A549 (cell line): ENCODE measurements around the gene AKR1A1. TPM values are rescaled to one million over a fixed set of nuclear protein-coding genes. Genes with fewer than 3 reads are reported as not detected.
A peak's percentile ranks its signal among the peaks of the same experiment; 100 is the strongest.

Source experiments
- ATAC-seq, 2 experiments: fragments of 200-7000 bp in 1 of 2; fragments of >200 bp in 1 of 2; cut with Nextera tagmentation in 1 of 2; cut with Tn5 transposase in 1 of 2; 3 replicates each; pipeline versions ENCODE4 v1.8.0 to v1.9.1; 2018 to 2020; ENCODE audit warnings: mild to moderate bottlenecking in 1 of 2, moderate library complexity in 1 of 2
- CTCF ChIA-PET: fragments of 300-600 bp; sonication (Branson Sonifier 250); formaldehyde crosslinking; extraction: SDS; loops from one replicate; lab custom pipeline; 2021; ENCODE audit warnings: antibody characterized with exemption, inconsistent platforms; lab: Yijun Ruan, JAX
- POLR2A ChIA-PET: fragments of 350-600 bp; formaldehyde crosslinking; extraction: SDS; loops from one replicate; lab custom pipeline; 2021; ENCODE audit warnings: antibody characterized with exemption, inconsistent platforms; lab: Yijun Ruan, JAX
- DNase-seq, 2 experiments: peaks; one replicate each; pipeline versions ENCODE4 v3.0.0 to v3.0.0-alpha.2; 2011 to 2016; ENCODE audit warnings: low read depth in 1 of 2, low spot score in 1 of 2
- FAIRE-seq: peaks from 2 replicates; lab custom pipeline; 2011; peaks lifted over from hg19 to GRCh38; lab: Jason Lieb, UNC
- H3K27ac ChIP-seq, 2 experiments: fragments of >200 bp; sonication (Bioruptor Twin); formaldehyde crosslinking; 3 replicates each; pipeline ENCODE4 v1.5.1; 2016 to 2017
- H3K4me1 ChIP-seq: fragments of >200 bp; sonication (Bioruptor Twin); formaldehyde crosslinking; 3 replicates; pipeline ENCODE4 v1.6.1; 2016
- H3K4me2 ChIP-seq: fragments of >200 bp; sonication (Bioruptor Twin); formaldehyde crosslinking; 3 replicates; pipeline ENCODE4 v1.6.1; 2016
- H3K4me3 ChIP-seq: fragments of >200 bp; sonication (Bioruptor Twin); formaldehyde crosslinking; 3 replicates; pipeline ENCODE4 v1.5.1; 2016
- H3K9me3 ChIP-seq: fragments of >200 bp; sonication (Bioruptor Twin); formaldehyde crosslinking; 3 replicates; pipeline ENCODE4 v1.6.1; 2016
- BCL3 ChIP-seq: fragments of >200 bp; sonication (Bioruptor Twin); formaldehyde crosslinking; IDR thresholded peaks from 3 replicates; pipeline ENCODE4 v1.6.1; 2016
- ELK1 ChIP-seq: fragments of 150-350 bp; IDR thresholded peaks from 2 replicates; pipeline ENCODE4 v1.6.1; 2014; ENCODE audit warnings: low read depth, mild to moderate bottlenecking, low read length
- ESRRA ChIP-seq: fragments of 150-350 bp; IDR thresholded peaks from 2 replicates; pipeline ENCODE4 v1.6.1; 2014; ENCODE audit warnings: mild to moderate bottlenecking, low read length, borderline replicate concordance
- FOSL2 ChIP-seq, 2 experiments: fragments of 450-650 bp in 1 of 2; fragments of >200 bp in 1 of 2; sonication (Bioruptor Twin) in 1 of 2; formaldehyde crosslinking; IDR thresholded peaks; 2 replicates each; pipeline versions ENCODE4 v1.5.0 to v1.6.1; 2016 to 2020; ENCODE audit warnings: mild to moderate bottlenecking in 1 of 2, moderate library complexity in 1 of 2
- FOXS1 ChIP-seq: fragments of 250-450 bp; sonication (Bioruptor Pico); IDR thresholded peaks from 2 replicates; pipeline ENCODE4 v1.5.0; 2020; ENCODE audit warnings: mild to moderate bottlenecking, moderate library complexity
- HEYL ChIP-seq: fragments of 250-450 bp; sonication (Bioruptor Pico); IDR thresholded peaks from 2 replicates; pipeline ENCODE4 v1.8.0; 2021; ENCODE audit warnings: mild to moderate bottlenecking, moderate library complexity
- HOXA7 ChIP-seq: fragments of 250-450 bp; sonication (Bioruptor Pico); IDR thresholded peaks from 2 replicates; pipeline ENCODE4 v1.5.0; 2020; ENCODE audit warnings: mild to moderate bottlenecking, moderate library complexity
- JUN ChIP-seq, 2 experiments: fragments of >200 bp; sonication (Bioruptor Twin); formaldehyde crosslinking; IDR thresholded peaks; 2 replicates in 1 of 2; 3 replicates in 1 of 2; pipeline ENCODE4 v1.6.1; 2016 to 2017
- MAZ ChIP-seq: fragments of 150-350 bp; IDR thresholded peaks from 2 replicates; pipeline ENCODE4 v1.6.1; 2014; ENCODE audit warnings: antibody characterized with exemption, low read depth, low read length, borderline replicate concordance
- NFE2L2 ChIP-seq: fragments of 150-350 bp; conservative IDR thresholded peaks from 2 replicates; pipeline ENCODE4 v1.6.1; 2014; ENCODE audit warnings: low read length
- POLR2AphosphoS2 ChIP-seq: conservative IDR thresholded peaks from 2 replicates; pipeline ENCODE4 v1.6.1; 2012; ENCODE audit warnings: low read length, improper control_type of control experiment, inconsistent platforms
- RAD21 ChIP-seq, 2 experiments: fragments of >200 bp in 1 of 2; sonication (Bioruptor Twin) in 1 of 2; formaldehyde crosslinking in 1 of 2; IDR thresholded peaks in 1 of 2; conservative IDR thresholded peaks in 1 of 2; 2 replicates in 1 of 2; 3 replicates in 1 of 2; pipeline ENCODE4 v1.6.1; 2012 to 2018; ENCODE audit warnings: inconsistent platforms in 1 of 2
- REST ChIP-seq: fragments of 200-600 bp; sonication (generic); IDR thresholded peaks from 2 replicates; pipeline ENCODE4 v1.6.1; 2016; ENCODE audit warnings: antibody characterized with exemption, mild to moderate bottlenecking, moderate library complexity
- RNF2 ChIP-seq: fragments of 200-600 bp; sonication (generic); IDR thresholded peaks from 2 replicates; pipeline ENCODE4 v1.6.1; 2016; ENCODE audit warnings: low read depth, mild to moderate bottlenecking, antibody characterized with exemption, moderate library complexity, borderline replicate concordance
- TP53 ChIP-seq: fragments of 250-450 bp; sonication (Bioruptor Pico); IDR thresholded peaks from 2 replicates; pipeline ENCODE4 v1.5.0; 2021; ENCODE audit warnings: mild to moderate bottlenecking, moderate library complexity
- USF2 ChIP-seq: fragments of 450-650 bp; IDR thresholded peaks from 2 replicates; pipeline ENCODE4 v1.6.1; 2014; ENCODE audit warnings: antibody characterized with exemption
- ZSCAN20 ChIP-seq: fragments of 250-450 bp; sonication (Bioruptor Pico); IDR thresholded peaks from 2 replicates; pipeline ENCODE4 v1.8.0; 2022; ENCODE audit warnings: mild to moderate bottlenecking, moderate library complexity
- WGBS: methylation state at CpG from one replicate; pipeline ENCODE4 v1.1.6; 2017; ENCODE audit errors: missing lambda C conversion rate; 5-methylcytosine and 5-hydroxymethylcytosine counted together
- polyA plus RNA-seq, 4 experiments: library from polyadenylated mRNA; depleted of rRNA in 3 of 4; stranded (reverse); fragments of >200 nt; fragmentation: RNase III in 1 of 4; extraction: RNeasy Plus Mini Kit Qiagen cat#74134 plus additional on column Dnase treatment in 1 of 4; gene quantifications; 2 replicates in 3 of 4; 3 replicates in 1 of 4; pipeline ENCODE4 v1.2.3, GENCODE V29; 2011 to 2017

AKR1A1 gene
- polyA plus RNA-seq, 2 of the 4 experiments (the other 2 are of a cell fraction): 89.0 to 110 TPM

GRCh38 chr1:45508295-45509151 is 42.1 kb upstream of the AKR1A1 start:
- peak in 1 of 2 experiments; percentile 62 for DNase-seq
- CTCF ChIA-PET: interaction anchor here (1.0 to 7.1 kb wide), 5 partner anchors 8 to 84 kb away, joined by 3 to 88 read pairs (median 9); no protein-coding TSS in a partner anchor
- Histone ChIP-seq H3K27ac (peak overlapping the region in 1 of 2 experiments; percentile 18; a peak in 1 of 6 replicates), H3K4me2 (no peak overlapping the region), H3K4me3 (no peak overlapping the region), H3K4me1 (peaks cover 23% of the 10 kb centered on the region), H3K9me3 (no peaks in the 10 kb centered on the region)
- no peak for FAIRE-seq
- TF ChIP-seq HOXA7 (CRISPR knock-in tag): peak; percentile 31
- no peak for TF ChIP-seq ESRRA
- no peak for TF ChIP-seq FOSL2 (IDR thresholded peaks at IDR 0.05)
- TF ChIP-seq FOSL2 (CRISPR knock-in tag; IDR thresholded peaks at IDR 0.05): 0 out of 2 replicates have a peak, but pooled peaks have one; percentile 4
- TF ChIP-seq POLR2AphosphoS2: peak; percentile 95
- TF ChIP-seq JUN (IDR thresholded peaks at IDR 0.05): peak in 1 of 2 experiments; percentile 18; a peak in 2 of 5 replicates
- 0 out of 2 replicates have a peak, but pooled peaks have one; percentile 21 for TF ChIP-seq REST
- no peak for TF ChIP-seq RNF2
- POLR2A ChIA-PET: interaction anchor here (0.5 to 1.7 kb wide), 3 partner anchors 8 to 342 kb away, joined by 3 to 7 read pairs (median 7); partner anchors contain the start of genes CCDC163, MMACHC and PRDX1
- ATAC-seq: peak; percentile 60 to 65
- 56% methylated on average over 14 of the region's 15 CpGs for WGBS

GRCh38 chr1:45510036-45510971 is 40.3 kb upstream of the AKR1A1 start:
- no peak overlapping the region for H3K4me2 ChIP-seq
- TF ChIP-seq JUN (IDR thresholded peaks at IDR 0.05): no peak
- no peak for TF ChIP-seq MAZ
- TF ChIP-seq NFE2L2: no peak
- TF ChIP-seq RAD21 (conservative IDR thresholded peaks at IDR 0.05 in 1 of 2, IDR thresholded peaks at IDR 0.05 in 1 of 2): no peak
- no peak for TF ChIP-seq ELK1
- TF ChIP-seq HEYL: no peak
- TF ChIP-seq POLR2AphosphoS2: no peak; the same call in 1 of the 2 replicates
- TF ChIP-seq TP53 (CRISPR knock-in tag): no peak
- TF ChIP-seq BCL3: no peak
- no peak for TF ChIP-seq FOXS1 (CRISPR knock-in tag)
- TF ChIP-seq ZSCAN20: no peak
- TF ChIP-seq USF2: no peak
- no peak for TF ChIP-seq REST
- H3K4me1 ChIP-seq: peaks cover 41% of the 10 kb centered on the region
- H3K27ac ChIP-seq: no peak overlapping the region
- no peak for ATAC-seq
- no peak for FAIRE-seq
- H3K4me3 ChIP-seq: no peak overlapping the region
- no peaks in the 10 kb centered on the region for H3K9me3 ChIP-seq
- ChIA-PET CTCF (interaction anchor here (0.6 to 7.1 kb wide), 3 partner anchors 38 to 500 kb away, joined by 3 to 88 read pairs (median 3); no protein-coding TSS in a partner anchor), POLR2A (interaction anchor here (0.7 to 3.6 kb wide), 2 partner anchors 9 to 11 kb away, joined by 3 to 29 read pairs; partner anchors contain the start of gene PRDX1)
- WGBS: 88% methylated on average over 9 of the region's 9 CpGs
- no peak for DNase-seq
